Testis (tissue), 3 donors: Measurements from ENCODE around the gene NUMA1. TPM values are rescaled to one million over a fixed set of nuclear protein-coding genes. Genes with fewer than 3 reads are reported as not detected.

Experiments used
- DNase-seq: peaks from one replicate; pipeline ENCODE4 v3.0.0-alpha.2; 2019
- H3K27ac ChIP-seq, 2 donors: fragments of 200-600 bp; sonication (generic); one replicate each; pipeline ENCODE4 v1.5.1; 2019
- H3K27me3 ChIP-seq: fragments of 200-600 bp; sonication (generic); one replicate; pipeline ENCODE4 v1.5.1; 2019
- H3K36me3 ChIP-seq: fragments of 200-600 bp; sonication (generic); one replicate; pipeline ENCODE4 v1.5.1; 2017; ENCODE audit warnings: low read depth; ENCODE audit errors: missing control alignments
- H3K4me1 ChIP-seq: fragments of 200-600 bp; sonication (generic); one replicate; pipeline ENCODE4 v1.5.1; 2019
- H3K4me3 ChIP-seq, 2 donors: fragments of 200-600 bp; sonication (generic); one replicate each; pipeline ENCODE4 v1.5.1; 2017 to 2019
- H3K9me3 ChIP-seq: fragments of 200-600 bp; sonication (generic); one replicate; pipeline ENCODE4 v1.5.1; 2017
- POLR2A ChIP-seq: fragments of 450-650 bp; IDR thresholded peaks from one replicate; pipeline ENCODE4 v1.6.1; 2017; ENCODE audit warnings: antibody characterized with exemption, mild to moderate bottlenecking, moderate library complexity
- WGBS, 2 donors: methylation state at CpG; one replicate each; pipeline ENCODE4 v1.1.5; 2018; 5-methylcytosine and 5-hydroxymethylcytosine counted together
- intact Hi-C: fragments of 100-400 bp; cut with DNase I; formaldehyde crosslinking; loops from one replicate; pipeline ENCODE4 v1.15.1; 2023; ENCODE audit warnings: low total_unique reads
- polyA plus RNA-seq: library from polyadenylated mRNA; stranded (reverse); fragments of 350-450 nt; fragmentation: Illumina TruSeq; extraction: RNeasy Lipid Tissue Mini Kit (QIAGEN cat#74804); gene quantifications from one replicate; pipeline ENCODE4 v1.2.3, GENCODE V29; 2014; ENCODE audit warnings: low read depth, low replicate concordance; ENCODE audit not compliant: insufficient read depth
- total RNA-seq, 2 donors: library from RNA; depleted of rRNA; stranded (reverse); fragments of >200 nt; gene quantifications; one replicate each; pipeline ENCODE4 v1.2.3, GENCODE V29; 2016
- TF ChIP-seq, protein P1 (sequence below), 3 experiments: fragments of 450-650 bp in 2 of 3; fragments of 200-600 bp in 1 of 3; sonication (generic) in 1 of 3; IDR thresholded peaks; one replicate each; pipeline ENCODE4 v1.5.1; 2016 to 2019; ENCODE audit warnings: antibody characterized with exemption in 3 of 3, mild to moderate bottlenecking in 2 of 3, moderate library complexity in 1 of 3

NUMA1 gene
- total and polyA plus RNA-seq, 3 donors from 2014 or later: 186 to 470 (median 452) TPM

DNA sequence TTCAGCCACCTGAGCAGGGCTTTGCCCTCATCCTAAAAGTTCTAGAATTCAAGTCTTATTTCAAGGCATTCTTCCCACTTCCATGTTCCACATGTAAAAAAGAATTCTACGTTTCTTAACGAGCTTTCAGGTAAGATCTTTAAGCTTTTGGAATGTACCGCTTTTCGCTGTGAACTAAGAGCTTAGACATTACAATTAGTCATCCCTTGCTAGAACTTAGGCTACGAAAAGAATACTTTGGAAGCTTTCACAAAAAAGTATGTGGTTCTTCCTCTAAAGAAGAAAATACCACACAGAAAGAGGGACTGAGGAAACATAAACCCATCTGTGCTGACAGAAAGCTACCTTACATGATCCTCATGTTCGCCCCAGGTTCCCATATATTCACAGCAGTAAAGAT is 1.9 kb downstream of the NUMA1 start:
- WGBS, 2 donors: 69 to 72% methylated on average over 6 of the region's 6 CpGs
- no peak overlapping the region for H3K27ac ChIP-seq
- intact Hi-C loops: no loop called here
- H3K9me3 ChIP-seq: no peaks in the 10 kb centered on the region
- H3K4me3 ChIP-seq: no peak overlapping the region
- peaks cover 15% of the 10 kb centered on the region for H3K4me1 ChIP-seq
- no peak for DNase-seq
- H3K27me3 ChIP-seq: no peaks in the 10 kb centered on the region
- no peaks in the 10 kb centered on the region for H3K36me3 ChIP-seq
- TF ChIP-seq POLR2A: no peak
- TF ChIP-seq, protein P1, sequence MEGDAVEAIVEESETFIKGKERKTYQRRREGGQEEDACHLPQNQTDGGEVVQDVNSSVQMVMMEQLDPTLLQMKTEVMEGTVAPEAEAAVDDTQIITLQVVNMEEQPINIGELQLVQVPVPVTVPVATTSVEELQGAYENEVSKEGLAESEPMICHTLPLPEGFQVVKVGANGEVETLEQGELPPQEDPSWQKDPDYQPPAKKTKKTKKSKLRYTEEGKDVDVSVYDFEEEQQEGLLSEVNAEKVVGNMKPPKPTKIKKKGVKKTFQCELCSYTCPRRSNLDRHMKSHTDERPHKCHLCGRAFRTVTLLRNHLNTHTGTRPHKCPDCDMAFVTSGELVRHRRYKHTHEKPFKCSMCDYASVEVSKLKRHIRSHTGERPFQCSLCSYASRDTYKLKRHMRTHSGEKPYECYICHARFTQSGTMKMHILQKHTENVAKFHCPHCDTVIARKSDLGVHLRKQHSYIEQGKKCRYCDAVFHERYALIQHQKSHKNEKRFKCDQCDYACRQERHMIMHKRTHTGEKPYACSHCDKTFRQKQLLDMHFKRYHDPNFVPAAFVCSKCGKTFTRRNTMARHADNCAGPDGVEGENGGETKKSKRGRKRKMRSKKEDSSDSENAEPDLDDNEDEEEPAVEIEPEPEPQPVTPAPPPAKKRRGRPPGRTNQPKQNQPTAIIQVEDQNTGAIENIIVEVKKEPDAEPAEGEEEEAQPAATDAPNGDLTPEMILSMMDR (IDR thresholded peaks at IDR 0.05): no peak

DNA sequence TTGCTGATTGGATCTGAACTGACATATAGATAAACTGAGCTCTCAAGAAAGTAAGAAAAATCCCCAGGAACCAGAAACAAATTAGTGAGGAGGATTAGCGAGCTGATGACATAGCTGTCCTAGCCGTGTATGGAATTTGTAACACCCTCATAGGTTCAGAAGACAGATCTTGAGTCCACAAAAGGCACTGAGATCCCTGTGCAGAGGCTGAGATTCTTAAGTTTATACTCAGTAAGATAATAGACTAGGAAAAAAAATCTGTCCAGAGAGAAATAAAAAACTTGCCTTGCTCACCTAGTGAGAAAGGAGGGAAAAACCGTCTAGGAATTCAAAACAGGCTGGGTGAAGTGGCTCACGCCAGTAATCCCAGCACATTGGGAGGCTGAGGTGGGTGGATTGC is 4.6 kb downstream of the NUMA1 start:
- H3K27ac ChIP-seq: no peak overlapping the region
- no peaks in the 10 kb centered on the region for H3K27me3 ChIP-seq
- DNase-seq: no peak
- H3K9me3 ChIP-seq: no peaks in the 10 kb centered on the region
- no peaks in the 10 kb centered on the region for H3K36me3 ChIP-seq
- 89 to 90% methylated on average over 4 of the region's 4 CpGs for WGBS, 2 donors
- H3K4me1 ChIP-seq: peaks cover 4% of the 10 kb centered on the region
- TF ChIP-seq POLR2A: no peak
- TF ChIP-seq, protein P1 (IDR thresholded peaks at IDR 0.05): no peak
- intact Hi-C loops: no loop called here
- H3K4me3 ChIP-seq: no peak overlapping the region

DNA sequence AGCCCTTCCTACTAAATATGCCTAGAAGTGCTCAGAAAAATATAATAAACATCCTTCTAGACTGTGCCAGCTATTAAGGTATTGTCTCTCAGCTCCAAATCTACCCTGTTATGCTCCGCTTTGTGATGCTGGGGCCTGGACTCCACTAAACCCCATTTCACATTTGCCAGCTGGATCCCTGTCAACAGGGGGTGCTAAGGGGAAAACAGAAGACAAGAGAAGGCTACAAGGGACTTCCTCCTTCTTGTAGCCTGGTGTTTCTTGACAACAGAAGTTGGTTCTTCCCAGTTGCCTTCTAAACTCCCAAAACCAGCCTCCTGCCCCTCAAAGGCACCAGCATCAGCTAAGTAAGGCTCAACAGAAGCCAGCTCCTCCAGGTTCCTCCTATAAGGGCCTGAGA is 5.2 kb downstream of the NUMA1 start:
- peaks cover 4% of the 10 kb centered on the region for H3K4me1 ChIP-seq
- intact Hi-C loops: no loop called here
- no peak overlapping the region for H3K4me3 ChIP-seq
- TF ChIP-seq, protein P1 (IDR thresholded peaks at IDR 0.05): no peak
- TF ChIP-seq POLR2A: no peak
- H3K9me3 ChIP-seq: no peaks in the 10 kb centered on the region
- DNase-seq: no peak
- H3K36me3 ChIP-seq: no peaks in the 10 kb centered on the region
- H3K27ac ChIP-seq: no peak overlapping the region
- WGBS, 2 donors: 88 to 93% methylated on average over 1 of the region's 1 CpG
- no peaks in the 10 kb centered on the region for H3K27me3 ChIP-seq

DNA sequence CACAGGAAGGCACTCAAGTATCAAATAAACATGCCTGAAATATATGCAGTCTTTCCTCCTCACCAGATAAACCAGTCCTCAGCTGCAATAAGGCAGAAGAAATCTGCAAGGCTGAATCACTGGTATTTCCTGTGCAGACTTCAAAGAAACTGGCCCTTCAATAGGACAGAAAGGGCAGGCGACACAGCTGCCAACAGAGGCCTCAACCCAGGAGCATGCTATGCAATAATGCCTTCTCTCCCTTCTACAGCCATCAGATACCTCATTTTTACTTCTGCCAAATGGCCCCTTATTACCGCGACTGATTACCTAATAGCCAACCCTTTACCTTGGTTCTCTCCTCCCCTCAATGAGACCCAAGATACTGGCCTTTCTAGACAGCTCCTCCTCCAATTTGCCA is 8.0 kb downstream of the NUMA1 start:
- WGBS, 2 donors: 76 to 85% methylated on average over 3 of the region's 3 CpGs
- Histone ChIP-seq H3K9me3 (no peaks in the 10 kb centered on the region), H3K4me3 (no peak overlapping the region), H3K27me3 (no peaks in the 10 kb centered on the region), H3K27ac (no peak overlapping the region), H3K36me3 (no peaks in the 10 kb centered on the region), H3K4me1 (peaks cover 7% of the 10 kb centered on the region)
- TF ChIP-seq, protein P1 (IDR thresholded peaks at IDR 0.05): no peak
- TF ChIP-seq POLR2A: no peak
- no peak for DNase-seq
- intact Hi-C loops: no loop called here

DNA sequence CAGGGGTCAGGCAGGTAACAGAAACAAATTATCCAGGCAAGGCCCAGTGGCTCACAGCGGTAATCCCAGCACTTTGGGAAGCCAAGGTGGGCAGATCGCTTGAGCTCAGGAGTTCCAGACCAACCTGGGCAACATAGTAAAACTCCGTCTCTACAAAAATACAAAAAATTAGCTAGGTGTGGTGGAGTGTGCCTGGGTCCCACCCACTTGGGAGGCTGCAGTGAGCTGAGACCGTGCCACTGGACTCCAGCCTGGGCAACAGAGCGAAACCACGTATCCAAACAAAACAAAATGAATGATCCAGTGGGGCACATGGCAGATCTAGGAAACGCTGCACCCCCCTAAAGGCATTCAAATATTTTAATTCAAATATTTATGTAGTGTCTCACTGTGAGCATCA is 9.9 kb downstream of the NUMA1 start:
- no peak for TF ChIP-seq POLR2A
- TF ChIP-seq, protein P1 (IDR thresholded peaks at IDR 0.05): no peak
- WGBS, 2 donors: 90 to 96% methylated on average over 7 of the region's 7 CpGs
- Histone ChIP-seq H3K36me3 (no peaks in the 10 kb centered on the region), H3K4me1 (peaks cover 18% of the 10 kb centered on the region), H3K27ac (peak overlapping the region in 1 of 2 donors; percentile 75), H3K4me3 (no peak overlapping the region), H3K27me3 (no peaks in the 10 kb centered on the region), H3K9me3 (no peaks in the 10 kb centered on the region)
- intact Hi-C loops: no loop called here
- DNase-seq: no peak
